Adrenal gland (tissue), 19 donors: ENCODE measurements around the gene FAIM2. TPM values are rescaled to one million over a fixed set of nuclear protein-coding genes. Genes with fewer than 3 reads are reported as not detected.

Experiments used
- DNase-seq, 7 donors: peaks; one replicate each; pipeline ENCODE4 v3.0.0-alpha.2; 2019 to 2020
- H3K27ac ChIP-seq, 5 donors: fragments of 200-600 bp; sonication (generic) in 4 of 5; 1 replicate in 3 of 5; 2 replicates in 2 of 5; pipeline versions ENCODE4 v1.5.1 to v1.8.0; 2016 to 2020; ENCODE audit warnings: mild to moderate bottlenecking in 1 of 5
- H3K27me3 ChIP-seq: fragments of 200-600 bp; 2 replicates; pipeline ENCODE4 v1.8.0; 2021
- H3K36me3 ChIP-seq, 2 donors: fragments of 200-600 bp; replicated peaks in 1 of 2; 1 replicate in 1 of 2; 2 replicates in 1 of 2; pipeline versions ENCODE4 v1.5.1 to v1.8.0; 2018 to 2022
- H3K4me1 ChIP-seq, 2 donors: fragments of 200-600 bp; replicated peaks in 1 of 2; 1 replicate in 1 of 2; 2 replicates in 1 of 2; pipeline versions ENCODE4 v1.5.1 to v1.8.0; 2018 to 2021
- H3K4me3 ChIP-seq, 4 donors: fragments of 200-600 bp; sonication (generic) in 3 of 4; one replicate each; pipeline ENCODE4 v1.5.1; 2016 to 2018
- H3K9me3 ChIP-seq, 3 donors: fragments of 200-600 bp; sonication (generic) in 1 of 3; replicated peaks in 1 of 3; 1 replicate in 2 of 3; 2 replicates in 1 of 3; pipeline versions ENCODE4 v1.5.1 to v1.8.0; 2016 to 2021
- POLR2A ChIP-seq, 2 donors: fragments of 450-650 bp; IDR thresholded peaks; one replicate each; pipeline ENCODE4 v1.6.1; 2017; ENCODE audit warnings: antibody characterized with exemption in 2 of 2, mild to moderate bottlenecking in 2 of 2, moderate library complexity in 1 of 2
- WGBS, 4 donors: extraction: QIAGEN DNeasy Blood & Tissue Kit in 2 of 4; methylation state at CpG; one replicate each; pipeline versions ENCODE4 v1.1.5 to v1.1.7; 2013 to 2017; 5-methylcytosine and 5-hydroxymethylcytosine counted together
- intact Hi-C, 2 donors: fragments of 100-400 bp; cut with DNase I; formaldehyde crosslinking; loops; one replicate each; pipeline versions ENCODE4 v1.14.1 to v1.15.0; 2022 to 2023
- long read RNA-seq, 10 donors: library from polyadenylated mRNA in 3 of 10; unstranded in 2 of 10; stranded (forward) in 1 of 10; transcript quantifications; one replicate each; pipeline ENCODE4 v2.0.0 and lab custom pipeline, GENCODE V29; 2021 to 2026
- polyA plus RNA-seq, 3 donors: library from polyadenylated mRNA; stranded (reverse); fragments of 200-250 nt in 2 of 3; fragments of 350-450 nt in 1 of 3; fragmentation: Illumina TruSeq in 1 of 3; extraction: RNeasy Lipid Tissue Mini Kit (QIAGEN cat#74804) in 1 of 3; gene quantifications; one replicate each; pipeline ENCODE4 v1.2.3, GENCODE V29; 2013 to 2014
- total RNA-seq, 9 donors: library from RNA; depleted of rRNA in 4 of 9; stranded (reverse); fragments of >200 nt in 4 of 9; fragments of 120-200 nt in 1 of 9; fragmentation: NEBNext Ultra II Directional in 1 of 9; extraction: Animal tissue kit (Norgen Biotek cat#: 25700) in 1 of 9; gene quantifications; one replicate each; pipeline versions ENCODE4 v1.1.0 to v1.2.4, GENCODE V29; 2013 to 2023
- TF ChIP-seq, protein P1 (sequence below), 6 experiments: fragments of 450-650 bp in 4 of 6; fragments of 200-600 bp in 2 of 6; sonication (generic) in 1 of 6; IDR thresholded peaks; 1 replicate in 5 of 6; 2 replicates in 1 of 6; pipeline versions ENCODE4 v1.5.1 to v1.8.0; 2016 to 2021; ENCODE audit warnings: antibody characterized with exemption in 6 of 6, mild to moderate bottlenecking in 2 of 6, moderate library complexity in 1 of 6
- donor health status: healthy with polysubstance abuse.
- donor health status: Bipolar disorder and iron deficiency.
- donor health status: DM: yes; HTN: yes; CAD: no.
- donor health status: DM: no; HTN: no; CAD: no.
- donor health status: DM: no; HTN: no; CAD: no.
- donor health status: DM: yes; HTN: yes; CAD: no.

Gene FAIM2
- total RNA-seq (10 to 100 TPM in 3 of 9 donors, 1 to 10 TPM in 5, under 1 TPM in 1; 0.35 to 46.1 (median 3.1) TPM), polyA plus RNA-seq (10 to 100 TPM; 13.4 to 50.8 (median 45.9) TPM)
- long read RNA-seq, donor 1 = 0 reads
- long read RNA-seq, donor 2 = 0 reads
- long read RNA-seq, donor 3, full-length matches to known transcripts = 3 of 3 reads
- long read RNA-seq, donor 3, partial matches to known transcripts = 0 of 3 reads
- long read RNA-seq, donor 3, other reads (novel, unspliced or antisense) = 0 of 3 reads
- long read RNA-seq, donor 4, full-length matches to known transcripts = 1 of 1 reads
- long read RNA-seq, donor 4, partial matches to known transcripts = 0 of 1 reads
- long read RNA-seq, donor 4, other reads (novel, unspliced or antisense) = 0 of 1 reads
- long read RNA-seq, donor 5, full-length matches to known transcripts = 3 of 6 reads
- long read RNA-seq, donor 5, partial matches to known transcripts = 0 of 6 reads
- long read RNA-seq, donor 5, other reads (novel, unspliced or antisense) = 3 of 6 reads
- long read RNA-seq, donor 6, full-length matches to known transcripts = 79 of 109 reads
- long read RNA-seq, donor 6, partial matches to known transcripts = 2 of 109 reads
- long read RNA-seq, donor 6, other reads (novel, unspliced or antisense) = 28 of 109 reads
- long read RNA-seq, donor 7 = 0 reads
- long read RNA-seq, donor 8 = 0 reads
- long read RNA-seq, donor 9 = 0 reads
- long read RNA-seq, donor 10, full-length matches to known transcripts = 3 of 3 reads
- long read RNA-seq, donor 10, partial matches to known transcripts = 0 of 3 reads
- long read RNA-seq, donor 10, other reads (novel, unspliced or antisense) = 0 of 3 reads

- Histone ChIP-seq H3K36me3 (no peaks in the 10 kb centered on the region), H3K4me3 (peak within 1 kb of the TSS in 1 of 4 donors; percentile 39), H3K27ac (peak within 1 kb of the TSS in 3 of 5 donors; percentile 44 to 78 (median 74)), H3K9me3 (no peaks in the 10 kb centered on the region), H3K4me1 (peaks cover 4 to 18% of the 10 kb centered on the region in 2 donors), H3K27me3 (no peaks in the 10 kb centered on the region)
- intact Hi-C loops = no loop called here
- TF ChIP-seq, protein P1, sequence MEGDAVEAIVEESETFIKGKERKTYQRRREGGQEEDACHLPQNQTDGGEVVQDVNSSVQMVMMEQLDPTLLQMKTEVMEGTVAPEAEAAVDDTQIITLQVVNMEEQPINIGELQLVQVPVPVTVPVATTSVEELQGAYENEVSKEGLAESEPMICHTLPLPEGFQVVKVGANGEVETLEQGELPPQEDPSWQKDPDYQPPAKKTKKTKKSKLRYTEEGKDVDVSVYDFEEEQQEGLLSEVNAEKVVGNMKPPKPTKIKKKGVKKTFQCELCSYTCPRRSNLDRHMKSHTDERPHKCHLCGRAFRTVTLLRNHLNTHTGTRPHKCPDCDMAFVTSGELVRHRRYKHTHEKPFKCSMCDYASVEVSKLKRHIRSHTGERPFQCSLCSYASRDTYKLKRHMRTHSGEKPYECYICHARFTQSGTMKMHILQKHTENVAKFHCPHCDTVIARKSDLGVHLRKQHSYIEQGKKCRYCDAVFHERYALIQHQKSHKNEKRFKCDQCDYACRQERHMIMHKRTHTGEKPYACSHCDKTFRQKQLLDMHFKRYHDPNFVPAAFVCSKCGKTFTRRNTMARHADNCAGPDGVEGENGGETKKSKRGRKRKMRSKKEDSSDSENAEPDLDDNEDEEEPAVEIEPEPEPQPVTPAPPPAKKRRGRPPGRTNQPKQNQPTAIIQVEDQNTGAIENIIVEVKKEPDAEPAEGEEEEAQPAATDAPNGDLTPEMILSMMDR (IDR thresholded peaks at IDR 0.05) = no peak
- peak; percentile 29 to 30 for TF ChIP-seq POLR2A (IDR thresholded peaks at IDR 0.05)
- DNase-seq = peak; percentile 46 to 88 (median 56)
- WGBS, 4 donors = 4 to 16% (median 9%) methylated on average over 17 to 52 of the region's 56 CpGs
Observed at GRCh38 chr12:49903700-49904423, at the start of gene FAIM2. Gene FAIM2, minus strand, starts transcription at chr12:49903900. Its CDS starts 108 bp downstream, at chr12:49903792.

- TF ChIP-seq, protein P1 (IDR thresholded peaks at IDR 0.05) = no peak
- no peak for TF ChIP-seq POLR2A (IDR thresholded peaks at IDR 0.05)
- Histone ChIP-seq H3K4me1 (peaks cover 0 to 20% of the 10 kb centered on the region in 2 donors), H3K27ac (no peak overlapping the region), H3K36me3 (no peaks in the 10 kb centered on the region), H3K9me3 (no peaks in the 10 kb centered on the region), H3K4me3 (no peak overlapping the region), H3K27me3 (peaks cover 12% of the 10 kb centered on the region)
- 88 to 100% (median 91%) methylated on average over 2 to 4 of the region's 4 CpGs for WGBS, 4 donors
- intact Hi-C loops = no loop called here
- DNase-seq = no peak
Observed at GRCh38 chr12:49953151-49953550, 49.5 kb upstream of the FAIM2 start.

- no peak overlapping the region for H3K27ac ChIP-seq
- intact Hi-C loops = no loop called here
- no peak for DNase-seq
- H3K27me3 ChIP-seq = peaks cover 12% of the 10 kb centered on the region
- no peak overlapping the region for H3K4me3 ChIP-seq
- no peaks in the 10 kb centered on the region for H3K9me3 ChIP-seq
- H3K36me3 ChIP-seq = no peaks in the 10 kb centered on the region
- 86 to 100% (median 93%) methylated on average over 1 of the region's 1 CpG for WGBS, 4 donors
- peaks cover 0 to 20% of the 10 kb centered on the region in 2 donors for H3K4me1 ChIP-seq
- TF ChIP-seq, protein P1 (IDR thresholded peaks at IDR 0.05) = no peak
- no peak for TF ChIP-seq POLR2A (IDR thresholded peaks at IDR 0.05)
Observed at GRCh38 chr12:49952391-49953055, 48.8 kb upstream of the FAIM2 start.
